GM18498 (cell line): ENCODE measurements around the gene IL36A.

ENCODE experiments used
- ATAC-seq: cut with Tn5 transposase; IDR thresholded peaks from one replicate; pipeline ENCODE4 v1.9.1; 2021; ENCODE audit warnings: mild to moderate bottlenecking, moderate library complexity; ENCODE audit not compliant: unreplicated experiment

Gene IL36A

DNA sequence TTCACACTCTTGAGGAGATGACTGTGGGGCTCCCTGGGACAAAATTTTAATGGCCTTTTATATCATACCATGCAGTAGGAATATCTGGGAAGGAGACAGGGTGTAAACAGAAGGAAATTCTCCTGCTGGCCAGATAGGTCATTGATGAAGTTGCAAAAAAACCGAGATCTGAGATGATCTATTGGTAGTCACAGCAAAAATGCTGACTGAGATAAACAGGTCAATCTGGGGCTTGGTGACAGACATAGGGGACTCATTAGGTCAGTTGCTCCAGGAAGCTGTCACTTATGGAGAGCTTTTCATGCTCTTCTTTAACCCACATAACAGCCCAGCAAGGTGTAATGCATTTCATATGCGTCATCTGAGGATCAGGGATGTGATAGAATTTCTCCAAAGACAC lies 2.6 kb upstream of the IL36A start:
- ATAC-seq = no peak

DNA sequence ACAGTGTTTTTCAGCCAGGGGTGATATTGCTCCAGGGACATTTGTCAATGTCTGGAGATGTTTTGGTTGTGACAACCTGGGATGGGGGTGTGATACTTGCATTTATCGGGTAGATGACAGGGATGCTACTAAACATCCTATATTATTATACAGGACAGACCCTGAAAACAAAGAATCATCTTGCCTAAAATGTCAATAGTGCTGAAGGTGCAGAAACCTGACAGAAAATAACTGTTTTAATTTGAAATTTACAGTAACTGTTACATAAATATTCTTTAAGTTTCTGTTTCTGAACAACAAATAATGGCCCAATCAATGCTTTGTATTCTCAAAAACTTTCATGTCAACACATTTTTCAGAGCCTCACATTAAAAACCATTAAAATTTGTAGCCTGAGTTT lies 2.0 kb downstream of the IL36A start:
- ATAC-seq = no peak

DNA sequence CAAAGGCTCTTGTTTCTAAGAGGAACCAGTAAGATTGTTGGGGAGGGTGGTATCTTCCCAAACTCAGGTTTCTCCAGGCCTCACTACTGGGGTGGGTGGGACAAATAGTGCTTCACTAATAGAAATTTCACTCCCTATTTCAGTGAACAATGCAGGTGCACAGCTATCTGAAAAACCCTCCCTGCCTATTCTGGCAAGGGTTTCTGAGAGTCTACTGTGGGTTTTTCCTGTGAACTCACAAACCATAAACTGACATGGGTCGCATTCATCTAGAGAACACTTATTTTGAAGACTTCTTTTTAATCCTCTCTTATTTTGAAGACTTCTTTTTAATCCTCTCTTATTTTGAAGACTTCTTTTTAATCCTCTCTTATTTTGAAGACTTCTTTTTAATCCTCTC lies 4.4 kb downstream of the IL36A start:
- ATAC-seq = no peak

DNA sequence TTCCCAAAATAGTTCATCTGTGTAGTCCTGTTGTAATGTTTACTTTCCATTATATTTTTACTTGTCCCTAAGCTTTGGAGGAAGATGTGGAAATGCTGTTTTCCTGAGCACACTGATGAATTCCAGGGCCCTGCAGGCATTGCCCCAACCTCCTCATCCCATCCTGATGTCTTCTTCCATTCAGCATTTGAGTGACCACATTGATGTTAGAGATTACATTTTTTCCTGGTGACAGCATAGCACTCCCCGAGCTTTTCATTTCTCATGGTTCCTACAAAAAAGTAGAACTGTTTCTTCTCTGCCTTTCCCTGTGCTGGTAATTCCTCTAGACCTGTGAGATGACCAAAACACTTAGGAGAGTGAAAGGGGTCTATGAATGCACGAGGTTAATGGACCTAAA lies 4.8 kb downstream of the IL36A start:
- ATAC-seq = no peak

DNA sequence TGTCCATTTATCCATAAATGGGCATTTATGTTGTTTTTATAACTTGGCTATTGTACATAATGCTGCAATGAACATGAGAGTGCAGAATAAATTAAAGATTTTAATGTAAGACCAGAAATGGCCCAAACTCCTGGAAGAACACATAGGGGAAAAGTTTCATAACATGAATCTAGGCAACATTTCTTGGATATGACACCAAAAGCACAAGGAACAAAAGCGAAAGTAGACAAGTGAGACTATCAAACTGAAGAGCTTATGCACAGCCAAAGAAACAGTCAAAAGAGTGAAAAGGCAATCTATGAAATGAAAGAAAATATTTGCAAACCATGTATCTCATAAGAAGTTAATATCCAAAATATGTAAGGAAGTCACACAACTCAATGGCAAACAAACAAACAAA lies 5.8 kb downstream of the IL36A start:
- ATAC-seq = no peak

DNA sequence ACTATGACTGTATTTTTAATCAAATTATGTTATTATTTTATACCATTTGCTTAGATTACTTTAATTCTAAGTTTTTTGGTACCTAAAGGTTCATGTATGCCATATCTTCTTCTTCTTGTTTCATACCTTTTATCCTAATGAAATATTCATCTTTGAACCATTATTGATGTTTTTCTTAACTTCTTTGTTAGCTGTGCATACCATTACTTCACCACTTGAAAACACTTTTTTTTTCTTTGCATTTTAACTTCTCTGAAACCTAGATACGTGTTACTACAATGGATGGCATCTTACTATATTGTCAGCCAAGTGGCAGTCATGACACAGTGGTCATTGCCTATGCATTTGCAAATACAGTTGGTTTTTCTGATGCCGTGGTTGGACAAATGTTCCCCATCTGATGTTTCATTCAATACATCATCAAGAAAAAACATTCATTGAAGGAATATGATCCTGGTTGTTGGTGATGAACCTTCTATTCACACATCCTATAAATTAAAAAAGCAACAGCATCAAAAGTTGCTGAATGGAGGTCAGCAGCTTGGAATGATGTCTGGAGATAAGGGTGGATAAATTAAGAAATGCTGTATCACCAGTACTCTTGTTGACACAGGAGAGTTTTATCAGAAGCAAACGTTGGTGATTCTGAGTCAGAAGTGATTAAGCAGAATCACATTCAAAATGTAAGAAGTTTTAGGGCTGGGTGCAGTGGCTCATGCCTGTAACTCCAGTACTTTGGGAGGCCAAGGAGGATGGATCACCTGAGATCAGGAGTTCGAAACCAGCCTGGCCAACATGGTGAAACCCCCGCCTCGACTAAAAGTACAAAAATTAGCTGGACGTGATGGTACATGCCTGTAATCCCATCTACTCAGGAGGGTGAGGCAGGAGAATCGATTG lies 7.4 kb downstream of the IL36A start:
- ATAC-seq = no peak

DNA sequence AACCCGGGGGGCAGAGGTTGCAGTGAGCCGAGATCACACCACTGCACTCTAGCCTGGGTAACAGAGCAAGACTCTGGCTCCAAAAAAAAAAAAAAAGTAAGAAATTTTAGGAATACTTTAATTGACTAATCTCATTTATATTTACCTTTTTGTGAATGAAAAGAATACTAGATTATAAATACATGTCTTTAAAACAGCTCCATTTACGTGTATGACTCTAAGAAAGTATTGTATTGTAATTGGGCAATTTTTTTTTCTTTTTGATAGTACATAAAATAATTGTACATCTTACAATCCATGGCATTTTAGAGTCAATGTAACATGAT lies 8.0 kb downstream of the IL36A start:
- ATAC-seq = no peak

DNA sequence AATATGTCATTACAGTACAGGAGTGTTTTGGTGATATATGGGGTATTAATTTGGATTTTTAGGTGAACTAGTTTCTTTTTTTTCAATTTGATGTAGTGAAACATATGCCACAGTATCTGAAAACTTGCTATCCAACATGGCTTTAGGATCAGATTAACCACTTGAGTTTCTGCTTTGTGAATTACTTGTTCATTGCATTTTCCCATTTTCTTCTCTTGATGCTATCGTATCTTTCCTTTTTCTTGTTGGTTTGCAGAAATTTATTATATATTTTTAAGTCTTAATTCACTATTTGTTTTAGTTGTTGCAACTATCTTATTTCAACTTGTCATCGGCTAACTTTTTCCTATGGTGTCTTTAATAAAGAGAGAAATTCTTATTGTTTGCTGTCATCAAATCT lies 8.8 kb downstream of the IL36A start:
- ATAC-seq = no peak

DNA sequence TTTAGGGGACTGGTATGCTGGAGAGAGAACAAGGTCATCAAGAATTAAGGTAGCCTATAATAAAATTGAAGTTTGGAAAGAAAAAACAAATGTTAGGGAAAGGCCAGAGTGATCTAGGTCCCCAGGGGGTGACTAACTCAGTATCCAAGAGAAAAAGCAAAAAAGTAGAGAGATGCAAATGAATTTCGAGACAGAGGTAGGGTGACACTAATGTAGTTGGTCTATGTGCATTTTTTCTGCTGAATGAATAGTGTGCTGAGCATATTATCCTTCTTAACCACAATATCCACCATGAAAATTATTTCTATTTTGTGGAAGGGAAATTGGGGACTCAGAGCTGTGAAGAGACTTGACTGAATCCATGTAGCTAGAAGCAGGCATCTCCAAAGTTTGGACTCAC lies 9.8 kb downstream of the IL36A start:
- no peak for ATAC-seq

DNA sequence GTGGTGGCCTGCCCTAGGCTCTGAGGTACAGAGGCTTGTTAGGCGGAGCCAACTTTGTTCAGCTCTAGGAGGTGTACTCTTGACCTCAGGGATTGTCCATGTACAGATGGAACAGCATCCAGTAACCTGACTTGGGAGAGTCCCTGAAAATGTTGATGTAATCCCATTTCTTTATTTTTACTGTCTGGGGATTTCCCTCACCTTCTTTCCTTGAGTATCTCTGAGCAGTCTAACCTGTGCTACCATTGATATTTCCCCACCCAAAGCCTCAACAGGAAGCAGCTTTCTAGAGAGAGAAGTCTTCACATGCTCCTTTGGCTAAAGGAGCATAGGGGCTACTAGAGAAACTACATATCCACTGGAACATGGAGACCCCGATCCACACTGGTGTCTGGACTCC lies 10.4 kb downstream of the IL36A start:
- ATAC-seq = no peak

DNA sequence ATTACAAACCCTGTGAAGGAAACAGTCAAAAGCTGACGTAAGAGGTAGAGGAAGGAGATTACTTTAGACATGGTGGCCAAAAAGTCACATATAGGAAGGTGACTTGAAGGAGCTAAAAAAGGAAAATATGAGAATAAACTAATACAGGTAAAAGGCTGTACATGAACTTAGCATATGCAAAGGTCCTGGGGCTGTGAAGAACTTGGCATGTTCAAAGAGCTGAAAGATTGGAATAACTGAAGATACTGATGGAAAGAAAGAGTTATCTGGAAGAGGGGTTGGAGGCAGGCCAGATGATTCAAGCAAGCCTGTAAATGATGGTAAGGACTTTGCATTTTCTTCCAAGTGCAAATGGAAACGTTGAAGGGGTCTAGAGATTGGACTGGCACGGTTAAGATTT lies 13.2 kb downstream of the IL36A start:
- ATAC-seq = no peak

DNA sequence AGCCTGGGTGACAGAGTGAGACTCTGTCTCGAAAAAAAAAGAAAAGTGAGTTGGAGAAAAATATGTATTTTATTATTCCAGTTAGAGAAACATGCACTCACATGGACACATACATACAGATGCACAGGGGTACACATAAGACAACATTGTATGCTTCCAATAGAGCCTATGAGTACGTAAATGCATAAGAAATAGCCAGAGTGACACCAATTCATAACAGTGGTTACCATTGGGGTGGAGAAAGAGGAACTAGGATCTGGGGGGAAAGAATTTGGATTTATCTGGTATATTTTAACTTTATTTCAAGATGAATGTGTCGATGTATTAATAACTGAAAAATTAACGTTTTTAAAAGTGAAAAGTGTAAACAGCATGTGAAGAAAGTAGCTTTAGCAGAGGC lies 16.1 kb downstream of the IL36A start:
- ATAC-seq = no peak

DNA sequence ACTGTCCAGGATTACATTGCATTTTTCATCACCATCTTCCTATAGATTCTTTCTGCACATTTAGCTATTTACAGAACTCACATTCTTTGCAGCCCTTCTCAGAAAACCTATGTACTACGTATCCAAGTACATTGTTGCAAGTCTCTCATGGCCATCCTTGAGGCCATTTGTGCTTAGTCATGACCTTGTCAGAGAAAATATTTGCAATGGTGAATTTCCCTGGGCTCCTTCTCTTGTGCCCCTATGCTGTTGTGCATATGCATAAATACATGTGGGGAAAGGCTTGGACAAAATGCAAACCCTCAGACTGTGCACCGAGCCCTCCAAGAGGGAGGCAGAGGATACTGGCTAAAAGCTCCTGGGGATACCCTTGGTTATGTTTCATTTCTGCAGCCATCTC lies 19.5 kb downstream of the IL36A start:
- no peak for ATAC-seq

DNA sequence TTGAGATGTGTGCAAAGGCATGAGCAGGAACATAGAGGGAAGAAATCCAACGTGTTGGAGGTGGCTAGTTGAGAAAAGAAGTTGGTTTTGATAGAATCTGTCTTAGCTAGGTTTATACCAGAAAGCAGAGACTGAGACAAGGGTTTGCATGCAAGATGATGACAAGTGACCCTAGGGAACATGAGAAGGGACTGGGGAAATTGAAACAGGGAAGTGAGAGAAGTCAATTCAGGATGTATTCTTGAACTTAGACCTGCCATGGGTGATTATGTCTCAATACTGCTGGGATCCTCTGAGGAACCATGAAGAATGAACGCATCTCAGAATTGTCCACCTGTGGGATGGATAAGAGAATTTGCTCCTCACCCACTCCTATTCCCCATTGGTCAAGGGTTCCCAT lies 20.5 kb downstream of the IL36A start:
- no peak for ATAC-seq

DNA sequence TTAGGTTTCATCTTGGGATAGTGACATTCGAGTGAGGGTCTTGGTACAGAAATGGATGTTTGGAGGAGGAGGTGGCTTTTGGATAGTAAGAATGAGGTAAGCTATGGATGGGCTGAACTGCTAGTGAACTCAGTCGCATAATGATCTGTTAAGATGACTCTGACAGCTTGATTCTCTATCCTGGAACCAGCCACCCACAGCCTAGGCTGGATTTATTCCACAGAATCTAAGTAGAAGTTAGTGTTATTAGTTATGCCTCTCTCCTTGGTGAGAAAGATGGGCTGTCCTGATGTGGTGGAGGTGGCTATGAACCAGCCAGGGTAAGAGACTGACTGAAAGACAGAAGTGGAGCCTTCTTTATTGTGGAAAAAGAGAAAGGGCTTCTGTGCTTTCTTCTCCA lies 22.4 kb downstream of the IL36A start:
- no peak for ATAC-seq

DNA sequence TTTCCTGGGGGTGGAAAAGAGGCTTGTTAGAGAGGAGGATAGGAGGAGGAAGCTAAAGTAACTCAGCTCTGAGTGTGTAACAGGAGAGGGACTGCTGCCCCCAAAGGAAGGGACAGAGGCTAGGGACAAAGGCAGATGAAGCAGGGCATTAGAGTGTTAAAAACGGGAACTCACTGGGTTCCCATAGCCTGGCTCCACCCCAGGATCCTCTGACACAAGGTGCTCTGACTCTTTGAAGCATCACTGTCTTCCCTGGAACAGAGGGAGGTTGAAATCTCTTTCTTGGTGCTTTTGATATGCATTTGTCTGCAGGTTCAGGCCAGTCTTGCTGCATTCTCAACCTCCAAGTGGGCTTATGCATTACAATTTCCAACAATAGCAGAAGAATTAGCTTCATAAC lies 22.9 kb downstream of the IL36A start:
- ATAC-seq = no peak

DNA sequence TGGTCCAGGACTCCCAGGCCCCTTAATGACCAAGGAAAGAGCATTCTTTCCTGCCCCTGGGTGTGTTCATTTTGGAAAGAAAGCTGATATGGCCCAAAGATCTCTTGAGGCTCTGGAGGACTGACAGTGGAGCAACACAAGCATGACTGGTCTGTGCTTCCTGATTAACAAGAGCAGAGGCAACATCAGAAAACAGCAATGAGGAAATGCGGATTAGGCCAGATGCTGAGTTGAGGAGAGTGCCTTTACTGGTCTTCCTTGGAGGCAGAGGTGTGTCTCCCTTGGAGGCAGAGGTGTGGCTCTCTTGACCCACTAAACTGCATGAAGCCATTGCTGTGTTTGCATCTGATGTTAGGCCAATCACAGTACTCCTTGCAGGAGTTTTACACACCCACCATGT lies 27.5 kb downstream of the IL36A start:
- ATAC-seq = no peak

DNA sequence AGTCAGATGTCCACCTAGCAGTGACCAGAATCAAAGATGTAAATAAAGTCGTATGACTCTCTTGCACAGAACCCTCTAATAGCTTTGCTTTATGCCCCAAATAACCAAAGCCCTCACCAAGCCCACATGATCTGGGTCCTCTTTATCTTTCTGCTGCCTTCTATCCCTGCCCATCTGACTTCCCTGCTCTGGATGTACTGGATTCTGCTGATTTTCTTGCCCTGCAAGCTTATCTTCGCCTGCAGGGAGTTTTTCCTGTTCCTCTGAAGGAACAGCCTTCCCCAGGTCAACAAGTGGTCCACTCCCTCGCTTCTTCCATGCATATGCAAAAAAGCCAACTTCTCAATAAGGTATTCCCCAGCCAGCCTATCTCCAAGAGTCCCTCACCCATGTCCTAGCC lies 28.8 kb downstream of the IL36A start:
- no peak for ATAC-seq

DNA sequence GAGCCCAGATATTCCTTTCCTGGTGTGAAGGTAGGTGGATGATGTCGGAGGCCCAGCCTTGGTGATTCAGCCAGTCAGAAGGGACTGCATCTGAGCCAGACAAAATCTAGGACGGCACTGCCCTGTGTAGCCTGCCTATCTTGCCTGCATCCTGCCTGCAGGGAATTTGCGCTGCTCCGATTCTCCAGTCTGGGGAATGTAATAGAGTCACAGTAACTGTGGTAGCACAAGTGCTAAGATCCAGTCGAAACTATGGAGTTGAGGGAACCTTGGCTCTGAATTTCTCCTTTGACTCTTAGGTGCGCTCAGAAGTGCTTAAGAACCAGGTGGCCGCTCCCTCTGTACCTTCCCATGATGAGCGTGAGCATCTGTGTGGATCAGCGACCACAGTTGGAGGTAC lies 31.5 kb downstream of the IL36A start:
- no peak for ATAC-seq

DNA sequence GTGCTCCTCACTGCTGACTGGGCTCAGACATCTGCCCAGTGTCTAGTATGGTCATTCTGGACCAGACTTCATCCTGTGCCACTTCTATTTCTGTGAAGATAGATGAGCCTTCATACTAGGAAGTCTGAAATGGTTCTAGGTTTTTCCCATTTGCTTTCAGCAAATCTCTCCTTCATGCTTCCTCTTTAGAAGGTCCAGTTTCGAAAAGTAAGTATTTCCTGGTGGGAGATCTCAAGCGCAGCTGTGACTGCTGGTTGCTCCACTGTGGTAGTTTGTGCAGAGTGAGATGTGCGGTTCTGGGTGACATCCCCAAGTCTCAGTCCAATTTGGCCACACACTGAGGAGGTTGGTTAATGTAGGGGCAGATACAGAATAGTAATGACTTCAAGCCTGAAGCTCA lies 33.0 kb downstream of the IL36A start:
- ATAC-seq = no peak

DNA sequence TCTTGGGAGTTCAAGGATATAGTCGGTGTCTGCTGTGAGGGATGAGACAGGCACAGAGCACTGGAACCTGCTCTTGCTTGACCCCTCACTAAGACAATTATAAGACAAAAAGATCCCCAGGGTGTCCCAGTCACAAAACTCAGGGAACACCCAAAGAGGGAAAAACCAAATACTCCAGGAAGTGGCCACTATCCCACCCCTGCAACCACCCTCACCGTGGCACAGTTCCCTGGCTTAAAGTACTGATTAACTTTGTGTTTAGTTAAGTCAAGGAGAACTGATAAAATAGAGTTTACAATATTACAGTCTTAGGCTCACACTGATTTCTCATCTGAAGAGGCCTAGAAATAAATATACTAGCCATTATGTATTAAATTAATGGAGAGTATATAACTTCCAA lies 33.9 kb downstream of the IL36A start:
- ATAC-seq = no peak

DNA sequence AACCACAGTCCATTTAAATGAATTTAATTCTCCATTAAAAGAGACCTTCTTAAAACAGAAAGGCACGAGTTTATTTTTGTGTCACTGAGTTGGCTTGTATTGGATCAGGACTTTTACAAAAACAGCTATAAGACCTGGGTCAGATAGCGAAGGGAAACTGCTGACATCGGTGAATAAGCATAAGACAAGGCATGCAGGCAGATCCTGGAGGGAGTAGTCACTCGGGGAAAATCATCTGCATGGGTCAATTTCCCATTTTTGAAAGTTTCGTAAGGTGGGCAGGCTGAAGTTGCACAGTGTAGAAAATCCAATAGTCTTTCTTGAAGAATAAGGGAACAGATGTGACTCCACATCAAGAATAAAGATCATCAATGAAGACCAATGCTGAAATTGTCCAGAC lies 34.5 kb downstream of the IL36A start:
- ATAC-seq = no peak

DNA sequence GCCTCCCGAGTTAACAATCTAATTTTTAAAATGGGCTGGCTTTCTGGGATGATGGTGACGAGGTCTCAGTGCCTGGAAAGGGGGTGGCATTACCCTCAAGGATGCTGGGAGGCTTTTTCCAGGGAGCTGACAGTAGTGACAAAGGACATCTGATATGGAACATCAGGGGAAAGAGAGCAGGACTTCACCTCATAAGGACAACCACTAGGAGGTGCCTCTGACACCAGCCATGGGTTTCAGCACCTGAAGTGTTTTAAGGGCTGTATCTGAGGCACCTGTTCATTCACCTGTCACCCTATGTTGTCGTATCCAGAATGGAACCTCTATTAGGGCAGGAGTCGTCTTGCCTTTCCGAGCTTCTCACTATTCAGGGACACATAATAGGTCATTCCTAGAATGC lies 36.6 kb downstream of the IL36A start:
- no peak for ATAC-seq
